WTC11 (cell line): Measurements from ENCODE around the gene MTUS2.

Experiments
- CREM ChIP-seq: sonication (generic); formaldehyde crosslinking; IDR thresholded peaks from 2 replicates; pipeline ENCODE4 v1.8.1; 2022; ENCODE audit warnings: mild to moderate bottlenecking, missing genetic modification reagents, moderate library complexity
- IRF1 ChIP-seq: sonication (generic); formaldehyde crosslinking; IDR thresholded peaks from 2 replicates; pipeline ENCODE4 v1.8.0; 2023; ENCODE audit warnings: missing genetic modification reagents
- TCF7 ChIP-seq: sonication (generic); formaldehyde crosslinking; IDR thresholded peaks from 2 replicates; pipeline ENCODE4 v1.8.0; 2022; ENCODE audit warnings: mild to moderate bottlenecking, low read depth, missing genetic modification reagents, moderate library complexity

DNA sequence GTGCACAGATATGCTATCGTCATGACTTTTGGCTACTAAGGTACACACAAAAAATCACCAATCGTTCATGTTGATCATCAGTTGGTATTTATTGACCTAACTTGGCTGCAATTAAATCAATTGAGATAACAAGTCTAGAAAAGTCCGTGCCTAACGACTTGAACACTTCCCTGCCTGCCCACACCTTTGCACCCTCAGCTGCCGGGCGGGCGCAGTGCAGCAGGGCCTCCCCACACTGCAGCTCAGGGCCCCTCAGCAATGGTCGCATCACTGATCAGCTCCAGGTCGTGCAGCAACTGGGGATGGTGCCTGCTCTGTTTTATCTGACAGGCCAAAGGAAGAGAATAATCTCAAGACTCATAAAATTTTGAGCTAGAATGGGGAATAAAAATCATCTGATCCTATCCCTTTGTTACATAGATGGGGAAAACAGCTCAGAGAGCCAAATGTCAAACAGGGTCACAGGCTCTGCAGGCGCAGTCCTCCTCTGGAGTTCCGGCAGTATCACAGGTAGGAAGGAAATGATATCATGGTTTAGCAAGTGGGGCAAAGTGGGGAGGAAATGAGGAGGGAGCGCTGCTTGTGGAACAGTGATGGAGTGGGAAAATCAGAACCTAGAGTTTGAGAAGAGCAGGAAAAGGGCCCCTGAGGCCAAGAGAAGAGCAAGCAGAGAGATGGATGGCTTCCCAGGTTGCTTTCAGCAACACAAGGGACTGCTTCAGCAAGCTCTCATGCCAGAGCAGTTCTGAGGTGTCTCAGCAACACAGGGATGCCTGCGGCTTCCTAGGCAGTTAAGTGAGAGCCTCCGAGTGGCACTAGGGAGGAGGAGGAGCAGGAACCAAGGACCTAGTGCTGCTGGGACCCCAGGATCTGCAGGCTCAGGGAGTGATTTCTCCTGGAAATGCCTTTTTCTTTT lies 717.9 kb downstream of the MTUS2 start:
- TF ChIP-seq IRF1, result no peak
- TF ChIP-seq TCF7 (CRISPR knock-in tag), result no peak
- TF ChIP-seq CREM (CRISPR knock-in tag), result no peak
